Superior temporal gyrus (tissue), 1 donor: ENCODE data around the gene NRG3.

Source experiments
- DNase-seq: peaks from one replicate; pipeline ENCODE4 v3.0.0-alpha.2; 2016; ENCODE audit errors: extremely low spot score

Gene NRG3

GRCh38 chr10:81874875-81875466 lies at the start of gene NRG3:
Gene NRG3 (plus strand): TSS chr10:81875194.
- DNase-seq: no peak

DNA sequence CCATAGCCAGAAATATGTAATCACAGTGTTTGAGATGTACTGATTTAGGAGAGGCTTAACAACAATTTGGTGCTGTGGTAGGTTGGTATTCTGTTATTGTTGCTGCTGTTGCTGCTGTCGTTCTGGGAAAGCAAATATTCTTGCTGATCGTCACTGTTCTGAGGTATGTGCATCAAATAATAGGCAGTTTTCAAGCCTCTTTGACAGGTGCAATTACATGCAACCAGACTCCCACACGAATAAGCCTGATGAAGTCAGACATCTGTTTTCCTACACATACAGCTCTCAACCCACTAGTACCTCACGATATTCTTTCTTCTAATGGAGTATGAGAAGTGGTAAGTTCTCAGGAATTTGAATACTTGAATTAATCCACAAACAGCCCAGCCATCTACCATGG lies 46.7 kb upstream of the NRG3 start:
- no peak for DNase-seq

- DNase-seq: no peak
These were observed 43.9 kb upstream of the NRG3 start for GRCh38 chr10:81831060-81831459.

DNA sequence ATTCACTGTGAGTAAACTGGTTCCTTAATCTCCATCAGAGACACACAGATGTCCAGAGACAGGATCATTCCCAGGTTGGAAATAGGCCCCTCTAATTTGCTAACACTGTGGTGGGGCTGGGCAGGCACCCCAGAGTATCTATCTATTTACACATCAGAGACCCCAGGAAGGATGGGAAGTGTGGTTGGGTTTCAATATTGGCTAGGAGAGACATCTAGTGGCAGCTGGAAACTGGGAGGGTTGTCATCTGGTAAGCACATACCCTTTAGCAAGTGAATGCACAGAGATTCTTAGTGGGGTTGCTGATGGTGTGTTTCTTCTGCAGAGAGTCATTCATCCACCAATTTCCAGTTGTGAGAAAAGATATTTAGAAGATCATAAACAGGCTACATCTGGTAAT lies 36.0 kb upstream of the NRG3 start:
- DNase-seq: no peak

GRCh38 chr10:81843042-81843441 lies 32.0 kb upstream of the NRG3 start:
- DNase-seq: no peak

- DNase-seq: no peak
These were observed 27.3 kb upstream of the NRG3 start for GRCh38 chr10:81847675-81848074.

- no peak for DNase-seq
These were observed 26.5 kb upstream of the NRG3 start for GRCh38 chr10:81848514-81848913.

DNA sequence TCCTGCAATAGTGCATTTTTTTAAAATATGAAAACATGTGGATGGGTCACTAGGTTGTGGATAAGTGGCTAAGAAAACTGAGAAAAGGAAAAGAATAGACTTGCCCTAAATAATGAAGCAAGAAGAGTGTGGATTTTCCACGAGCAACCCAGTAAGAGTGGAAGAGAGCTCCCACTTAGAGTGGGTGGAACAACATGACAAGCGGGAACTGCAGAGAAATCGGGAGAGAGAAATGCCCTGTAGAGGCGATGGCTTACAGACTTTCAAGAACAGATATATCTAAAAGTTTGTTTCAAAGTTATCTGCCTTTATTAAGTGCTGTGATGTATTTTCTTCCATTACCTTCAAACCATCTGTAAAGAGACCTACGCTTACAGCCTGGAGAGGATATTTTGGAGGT lies 26.1 kb upstream of the NRG3 start:
- peak; percentile 31 for DNase-seq

DNA sequence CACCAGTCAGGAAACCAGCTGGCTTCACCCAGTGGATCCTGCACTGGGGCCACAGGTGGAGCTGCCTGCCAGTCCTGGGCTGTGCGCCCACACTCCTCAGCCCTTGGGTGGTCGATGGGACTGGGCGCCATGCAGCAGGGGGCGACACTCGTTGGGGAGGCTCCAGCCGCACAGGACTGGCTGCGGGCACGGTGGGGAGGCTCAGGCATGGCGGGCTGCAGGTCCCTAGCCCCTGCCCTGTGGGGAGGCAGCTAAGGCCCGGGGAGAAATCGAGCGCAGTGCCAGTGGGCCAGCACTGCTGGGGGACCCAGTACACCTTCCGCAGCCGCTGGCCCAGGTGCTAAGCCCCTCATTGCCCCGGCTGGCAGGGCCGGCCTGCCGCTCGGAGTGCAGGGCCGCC lies 12.4 kb upstream of the NRG3 start:
- DNase-seq: no peak

GRCh38 chr10:81863771-81864170 lies 11.2 kb upstream of the NRG3 start:
- no peak for DNase-seq

DNA sequence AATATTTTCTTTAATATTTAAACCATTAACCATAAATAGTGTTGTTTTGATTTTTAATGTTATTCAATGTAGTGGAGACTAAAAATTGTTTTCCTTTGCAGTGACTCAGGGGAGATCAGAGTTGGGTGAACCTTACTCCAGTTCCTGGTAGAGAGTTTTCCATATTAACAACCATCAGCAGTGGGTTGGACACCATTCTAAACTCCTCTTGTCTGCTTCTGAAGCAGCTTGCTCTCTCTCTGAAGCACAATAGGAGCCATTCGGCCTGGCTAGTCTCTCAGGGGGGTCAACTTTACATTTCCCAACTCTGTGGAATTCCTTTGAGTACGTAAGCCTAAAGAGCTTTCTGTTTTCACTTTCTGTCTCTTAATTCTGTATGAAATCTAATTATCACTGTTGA lies 9.4 kb upstream of the NRG3 start:
- no peak for DNase-seq

GRCh38 chr10:81866753-81867152 lies 8.2 kb upstream of the NRG3 start:
- DNase-seq: no peak

DNA sequence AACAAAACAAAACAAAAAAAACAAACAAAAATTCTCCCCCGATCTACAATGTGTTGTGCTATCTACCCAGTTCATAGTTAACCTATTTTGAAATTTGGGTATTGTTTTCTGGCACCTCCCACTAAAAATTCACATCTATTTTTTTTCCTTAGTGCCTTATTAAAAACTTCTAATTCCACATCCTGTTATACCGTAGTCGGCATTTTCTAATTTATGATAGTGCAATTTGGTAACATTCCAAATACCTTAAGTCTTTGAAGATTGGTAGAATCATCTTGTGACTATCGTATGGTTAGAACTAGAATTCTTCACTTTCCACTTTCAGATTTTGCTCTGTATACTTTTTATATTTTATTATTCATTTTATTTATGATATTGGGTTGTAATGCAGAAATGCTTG lies 4.5 kb upstream of the NRG3 start:
- DNase-seq: no peak

DNA sequence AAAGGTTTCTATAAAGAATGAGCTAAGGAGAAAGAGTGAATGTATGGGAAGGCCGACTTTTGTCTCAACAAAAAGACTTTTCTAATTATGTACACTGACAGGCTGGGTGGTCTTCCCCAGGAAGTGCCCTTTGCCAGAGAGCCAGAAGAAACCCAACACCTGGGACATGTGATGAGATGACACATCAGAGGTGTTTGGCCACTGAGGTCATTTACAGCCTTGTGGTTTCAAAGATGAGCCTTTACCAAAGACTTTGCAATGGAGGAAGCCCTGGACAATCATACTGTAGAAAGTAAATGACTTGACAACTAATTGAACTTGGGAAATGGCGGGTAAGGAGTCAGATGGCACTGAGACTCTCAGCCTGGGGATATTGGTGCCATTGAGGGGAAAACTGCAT lies 3.4 kb upstream of the NRG3 start:
- no peak for DNase-seq

GRCh38 chr10:81872206-81872862 lies 2.7 kb upstream of the NRG3 start:
- peak; percentile 40 for DNase-seq

- DNase-seq: peak; percentile 34
These were observed 1.6 kb upstream of the NRG3 start for GRCh38 chr10:81873231-81873931.

GRCh38 chr10:81873932-81874816 lies 820 bp upstream of the NRG3 start:
- peak; percentile 48 for DNase-seq

GRCh38 chr10:81875467-81876252 lies 666 bp downstream of the NRG3 start:
- DNase-seq: no peak

- DNase-seq: peak; percentile 52
These were observed 1.5 kb downstream of the NRG3 start for GRCh38 chr10:81876253-81877077.

DNA sequence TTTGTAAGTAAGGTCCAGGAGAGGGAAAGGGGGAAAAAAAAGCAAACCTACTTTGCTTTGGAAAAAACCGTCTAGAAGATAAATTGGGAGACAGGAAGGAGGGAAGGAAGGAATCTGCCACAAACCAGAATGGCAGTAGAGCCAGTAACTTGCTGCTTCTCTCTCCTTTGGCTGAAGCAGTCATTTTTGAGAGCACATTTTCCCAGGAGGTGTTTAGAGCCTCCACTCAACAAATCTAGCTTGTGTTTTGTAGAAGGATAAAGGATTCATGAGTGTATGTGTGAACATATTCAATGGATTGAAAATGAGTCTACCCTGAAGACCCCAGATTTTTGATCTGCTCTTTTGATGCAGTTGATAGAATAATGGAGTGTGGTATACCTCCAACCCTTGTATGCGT lies 2.6 kb downstream of the NRG3 start:
- peak; percentile 45 for DNase-seq

DNA sequence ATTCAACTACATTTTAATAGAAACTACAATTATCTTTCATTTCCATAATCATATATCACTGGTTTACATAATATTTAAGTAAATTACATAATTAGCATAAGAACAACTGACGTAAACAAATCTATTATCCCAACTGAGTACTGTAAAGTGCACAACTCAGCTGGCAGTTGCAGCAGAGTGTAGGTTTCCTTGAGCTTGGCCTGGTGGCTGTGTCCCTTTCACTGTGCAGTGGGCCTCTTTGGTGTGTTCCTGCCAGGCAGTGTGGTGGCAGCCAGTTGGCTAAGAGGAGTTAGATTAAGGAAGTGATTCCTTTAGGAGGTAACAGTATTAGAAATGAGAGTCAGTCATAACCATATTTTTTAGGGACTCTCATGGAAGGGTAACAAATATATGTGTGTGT lies 7.0 kb downstream of the NRG3 start:
- no peak for DNase-seq
